ENCODE measurements around the gene ODF4.

DNA sequence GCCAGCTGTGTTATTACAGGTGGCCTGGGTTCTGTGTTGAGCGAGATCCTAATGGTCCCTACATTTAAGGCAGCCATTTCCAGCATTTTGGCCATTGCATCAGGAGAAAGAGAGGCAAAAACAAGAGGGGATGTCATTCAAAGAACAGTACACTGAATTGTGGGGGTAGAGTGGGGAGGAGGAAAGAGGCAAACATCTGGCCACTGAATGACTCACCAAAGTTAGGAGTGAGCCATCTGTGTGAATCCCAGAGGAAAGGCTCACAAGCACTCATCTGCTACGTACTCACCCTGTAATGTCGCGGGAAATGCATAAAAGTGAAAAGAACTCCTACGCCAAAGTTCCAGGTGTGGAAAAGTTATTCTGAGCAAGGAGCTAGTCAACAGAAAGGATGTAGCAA is 20.1 kb downstream of the ODF4 start:
- TF ChIP-seq, protein P1, sequence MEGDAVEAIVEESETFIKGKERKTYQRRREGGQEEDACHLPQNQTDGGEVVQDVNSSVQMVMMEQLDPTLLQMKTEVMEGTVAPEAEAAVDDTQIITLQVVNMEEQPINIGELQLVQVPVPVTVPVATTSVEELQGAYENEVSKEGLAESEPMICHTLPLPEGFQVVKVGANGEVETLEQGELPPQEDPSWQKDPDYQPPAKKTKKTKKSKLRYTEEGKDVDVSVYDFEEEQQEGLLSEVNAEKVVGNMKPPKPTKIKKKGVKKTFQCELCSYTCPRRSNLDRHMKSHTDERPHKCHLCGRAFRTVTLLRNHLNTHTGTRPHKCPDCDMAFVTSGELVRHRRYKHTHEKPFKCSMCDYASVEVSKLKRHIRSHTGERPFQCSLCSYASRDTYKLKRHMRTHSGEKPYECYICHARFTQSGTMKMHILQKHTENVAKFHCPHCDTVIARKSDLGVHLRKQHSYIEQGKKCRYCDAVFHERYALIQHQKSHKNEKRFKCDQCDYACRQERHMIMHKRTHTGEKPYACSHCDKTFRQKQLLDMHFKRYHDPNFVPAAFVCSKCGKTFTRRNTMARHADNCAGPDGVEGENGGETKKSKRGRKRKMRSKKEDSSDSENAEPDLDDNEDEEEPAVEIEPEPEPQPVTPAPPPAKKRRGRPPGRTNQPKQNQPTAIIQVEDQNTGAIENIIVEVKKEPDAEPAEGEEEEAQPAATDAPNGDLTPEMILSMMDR (IDR thresholded peaks at IDR 0.05) = no peak
- no peak for TF ChIP-seq POLR2A (IDR thresholded peaks at IDR 0.05)
